NB4 (cell line): ENCODE data around the gene GPATCH8.

Source experiments
- CTCF ChIP-seq: IDR thresholded peaks from one replicate; pipeline ENCODE4 v1.5.1; 2012; ENCODE audit warnings: low read depth, low read length
- MYC ChIP-seq: IDR thresholded peaks from 2 replicates; pipeline ENCODE4 v1.6.1; 2011; ENCODE audit warnings: low read depth, low read length
- POLR2A ChIP-seq: IDR thresholded peaks from 2 replicates; pipeline ENCODE4 v1.6.1; 2011; ENCODE audit warnings: mild to moderate bottlenecking; ENCODE audit not compliant: insufficient read length; ENCODE audit errors: extremely low read depth

DNA sequence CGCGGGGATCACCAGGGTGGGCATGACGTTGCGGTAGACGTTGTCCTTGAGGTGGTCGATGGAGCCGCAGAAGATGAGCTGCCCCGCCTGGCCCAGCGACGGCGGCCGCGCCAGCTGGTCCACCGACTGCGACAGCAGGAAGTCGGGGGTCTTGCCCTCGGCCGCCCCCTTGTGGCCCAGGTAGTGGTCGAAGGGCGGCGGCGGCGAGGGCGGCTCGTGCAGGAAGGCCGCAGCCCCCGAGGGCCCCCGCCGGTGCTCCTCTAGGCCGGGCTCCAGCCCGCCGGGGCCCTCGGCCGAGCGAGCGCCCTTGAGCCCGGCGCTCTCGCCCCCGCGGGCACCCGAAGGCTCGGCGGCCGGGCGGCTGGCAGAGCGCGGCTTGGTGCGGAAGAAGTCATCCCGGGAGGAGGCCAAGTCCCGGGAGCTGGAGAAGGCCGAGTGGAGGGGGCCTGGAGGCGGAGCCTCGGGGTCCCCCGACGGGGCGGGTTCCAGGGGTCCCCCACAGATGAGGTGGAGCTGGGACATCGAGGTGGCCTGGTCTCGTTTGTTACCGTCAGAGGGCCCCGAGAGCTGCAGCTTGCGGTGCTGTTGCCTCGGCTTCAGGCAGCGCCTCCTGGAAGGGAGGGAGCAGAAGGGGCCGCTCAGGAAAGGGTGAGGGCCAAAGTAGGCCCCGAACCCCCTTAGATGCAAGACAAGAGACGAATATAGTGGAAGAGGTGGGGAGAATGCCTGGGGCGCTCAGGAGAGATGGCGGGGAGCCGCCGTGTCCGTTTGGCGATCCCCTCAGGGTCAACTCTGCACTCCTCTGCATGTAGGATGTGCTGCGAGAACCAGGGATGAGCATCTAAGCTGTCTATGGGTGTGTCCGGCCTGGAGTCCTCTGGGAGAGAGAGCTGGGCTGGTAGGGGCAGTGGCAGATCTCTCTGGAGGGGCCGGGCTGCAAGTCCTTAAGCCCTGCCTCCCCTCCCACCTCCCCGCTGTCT is 148.3 kb downstream of the GPATCH8 start:
- TF ChIP-seq MYC (no peak), CTCF (peak; percentile 34), POLR2A (no peak)
